Activated T-cell treated with anti-CD3 and anti-CD28 coated beads, Interleukin-2, amount 50 U/mL, for 4 hours (primary cell): ENCODE results near the gene JPH2. TPM values are rescaled to one million over a fixed set of nuclear protein-coding genes. Genes with fewer than 3 reads are reported as not detected.
"Not testable (repeated sequence)": the region's sequence is repeated elsewhere in the genome, so short reads cannot be mapped to it uniquely, and the experiment has no call there.

Experiments used
- ATAC-seq, 2 donors: fragments of 200-7000 bp; cut with Tn5 transposase; one replicate each; pipeline ENCODE4 v1.10.0; 2021
- DNase-seq: peaks from one replicate; pipeline ENCODE4 v3.0.0-alpha.2; 2020
- H3K27me3 Mint-ChIP-seq: one replicate; pipeline ENCODE4 v1.8.0; 2021; ENCODE audit warnings: low read depth, mixed read lengths
- H3K36me3 Mint-ChIP-seq: one replicate; pipeline ENCODE4 v1.8.0; 2022; ENCODE audit warnings: mixed read lengths; ENCODE audit not compliant: insufficient read depth
- H3K4me1 Mint-ChIP-seq: one replicate; pipeline ENCODE4 v1.8.0; 2021; ENCODE audit warnings: low read depth, mixed read lengths
- H3K4me3 Mint-ChIP-seq: one replicate; pipeline ENCODE4 v1.8.0; 2021; ENCODE audit warnings: mild to moderate bottlenecking, moderate library complexity, mixed read lengths
- H3K9me3 Mint-ChIP-seq: one replicate; pipeline ENCODE4 v1.8.0; 2021; ENCODE audit warnings: mixed read lengths
- total RNA-seq, 3 donors: library from RNA; stranded (reverse); gene quantifications; one replicate each; pipeline ENCODE4 v1.2.1, GENCODE V29; 2021

JPH2 gene
- total RNA-seq, 3 donors from 2014 or later: not detected

DNA sequence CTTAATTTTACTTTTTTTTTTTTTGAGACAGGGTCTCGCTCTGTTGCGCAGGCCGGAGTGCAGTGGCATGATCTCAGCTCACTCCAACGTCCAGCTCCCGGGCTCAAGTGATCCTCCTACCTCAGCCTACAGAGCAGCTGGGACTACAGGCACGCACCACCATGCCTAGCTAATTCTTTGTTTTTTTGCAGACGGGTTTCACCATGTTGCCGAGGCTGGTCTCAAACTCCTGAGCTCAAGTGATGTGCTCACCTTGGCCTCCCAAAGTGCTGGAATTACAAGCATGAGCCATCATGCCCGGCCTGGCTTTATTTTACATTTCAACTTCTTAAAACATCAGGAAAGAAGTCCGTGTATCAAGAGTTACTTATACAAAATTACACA lies 17.8 kb upstream of the JPH2 start:
- H3K4me1 Mint-ChIP-seq: peaks cover 61% of the 10 kb centered on the region
- peaks cover 30% of the 10 kb centered on the region for H3K36me3 Mint-ChIP-seq
- no peak for ATAC-seq
- H3K9me3 Mint-ChIP-seq: no peaks in the 10 kb centered on the region
- DNase-seq: no peak
- H3K4me3 Mint-ChIP-seq: no peak overlapping the region
- H3K27me3 Mint-ChIP-seq: no peaks in the 10 kb centered on the region

DNA sequence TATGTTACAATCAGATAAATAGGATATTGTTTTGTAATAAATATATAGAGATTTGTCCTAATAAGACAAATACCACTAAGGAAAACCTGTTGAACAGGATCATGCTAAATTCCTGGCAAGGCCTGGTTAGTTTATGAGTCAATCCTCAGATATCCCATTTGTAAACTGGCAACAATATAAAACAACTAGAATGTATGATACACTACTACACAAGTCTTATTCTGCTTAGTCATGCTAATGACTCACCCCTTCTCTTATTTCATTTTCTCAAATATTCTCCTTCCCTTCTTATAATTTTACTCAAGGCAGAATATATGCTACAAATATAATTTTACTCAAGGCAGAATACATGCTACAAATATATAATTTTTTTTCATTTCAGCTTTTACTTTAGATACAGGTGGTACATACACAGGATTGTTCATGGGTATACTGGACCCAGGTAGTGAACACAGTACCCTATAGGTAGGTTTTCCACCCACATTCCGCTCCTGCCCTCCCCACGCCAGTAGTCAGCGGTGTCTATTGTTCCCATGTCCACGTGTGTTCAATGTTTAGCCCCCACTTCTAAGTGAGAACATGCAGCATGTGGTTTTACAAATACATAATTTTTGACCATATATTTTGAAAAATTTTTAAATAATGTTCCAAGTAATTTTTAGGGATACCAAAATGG lies 17.3 kb upstream of the JPH2 start:
- Mint-ChIP-seq H3K4me1 (peaks cover 61% of the 10 kb centered on the region), H3K9me3 (no peaks in the 10 kb centered on the region), H3K4me3 (no peak overlapping the region), H3K27me3 (no peaks in the 10 kb centered on the region), H3K36me3 (peaks cover 34% of the 10 kb centered on the region)
- no peak for DNase-seq
- peak; percentile 62 to 72 for ATAC-seq

DNA sequence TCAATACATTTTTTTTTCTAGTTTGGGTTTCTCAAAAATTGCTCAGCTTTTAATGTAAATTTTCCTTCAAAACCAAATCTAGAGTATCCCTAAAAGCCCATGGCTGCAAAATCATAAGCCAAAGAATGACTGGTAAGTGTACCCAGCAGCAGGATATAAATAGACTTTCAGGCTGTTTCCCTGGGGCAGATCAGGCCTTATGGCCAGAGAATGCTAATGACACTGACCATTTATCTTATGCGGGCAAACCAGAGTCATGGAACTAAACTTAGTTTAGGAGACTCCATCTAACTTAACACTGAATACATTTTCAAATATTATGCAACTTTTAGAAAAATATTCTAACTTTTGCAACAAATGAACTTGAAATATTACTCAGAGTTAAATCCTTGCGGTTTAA lies 16.2 kb upstream of the JPH2 start:
- Mint-ChIP-seq H3K36me3 (peaks cover 40% of the 10 kb centered on the region), H3K4me1 (peaks cover 56% of the 10 kb centered on the region), H3K27me3 (no peaks in the 10 kb centered on the region), H3K9me3 (no peaks in the 10 kb centered on the region), H3K4me3 (no peak overlapping the region)
- DNase-seq: no peak
- ATAC-seq: no peak

DNA sequence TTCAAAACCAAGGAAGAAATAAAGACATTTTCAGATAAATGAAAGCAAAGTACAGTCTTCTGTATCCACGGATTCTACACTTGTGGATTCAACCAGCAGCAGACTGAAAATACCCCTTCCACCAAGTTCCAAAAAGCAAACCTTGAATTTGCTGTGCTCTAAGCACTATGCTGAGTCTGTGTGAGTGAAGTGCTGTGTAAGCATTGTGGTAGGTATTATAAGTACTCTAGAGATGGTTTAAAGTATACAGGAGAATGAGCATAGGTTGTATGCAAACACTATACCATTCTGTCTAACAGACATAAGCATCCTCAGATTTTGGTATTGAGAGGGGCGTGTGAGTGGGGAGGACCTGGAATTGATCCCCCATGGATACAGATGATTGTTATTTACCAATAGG lies 14.0 kb upstream of the JPH2 start:
- no peak for DNase-seq
- ATAC-seq: no peak
- H3K9me3 Mint-ChIP-seq: no peaks in the 10 kb centered on the region
- H3K4me3 Mint-ChIP-seq: no peak overlapping the region
- no peaks in the 10 kb centered on the region for H3K27me3 Mint-ChIP-seq
- H3K36me3 Mint-ChIP-seq: peaks cover 44% of the 10 kb centered on the region
- H3K4me1 Mint-ChIP-seq: peaks cover 38% of the 10 kb centered on the region

DNA sequence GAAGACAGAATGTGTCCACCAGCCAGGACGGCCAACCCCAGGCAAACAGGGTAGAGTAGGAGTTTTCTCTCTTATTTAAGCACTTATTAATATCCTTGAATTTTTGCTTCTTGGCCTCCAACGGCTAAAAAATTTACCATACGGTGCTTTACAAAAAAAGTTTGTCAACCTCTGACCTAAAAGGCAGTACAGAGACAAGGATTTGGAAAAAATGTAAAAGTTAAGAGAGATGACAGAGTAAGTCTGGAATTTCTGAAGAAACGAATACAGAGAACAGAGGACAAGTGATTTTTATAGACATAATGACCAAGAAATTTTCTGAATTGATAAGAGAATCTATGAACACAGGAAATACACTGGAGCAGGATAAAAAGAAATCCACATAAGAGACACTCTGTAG lies 13.4 kb upstream of the JPH2 start:
- Mint-ChIP-seq H3K9me3 (no peaks in the 10 kb centered on the region), H3K4me1 (peaks cover 38% of the 10 kb centered on the region), H3K36me3 (peaks cover 45% of the 10 kb centered on the region), H3K27me3 (no peaks in the 10 kb centered on the region), H3K4me3 (no peak overlapping the region)
- ATAC-seq (no peak), DNase-seq (no peak)

DNA sequence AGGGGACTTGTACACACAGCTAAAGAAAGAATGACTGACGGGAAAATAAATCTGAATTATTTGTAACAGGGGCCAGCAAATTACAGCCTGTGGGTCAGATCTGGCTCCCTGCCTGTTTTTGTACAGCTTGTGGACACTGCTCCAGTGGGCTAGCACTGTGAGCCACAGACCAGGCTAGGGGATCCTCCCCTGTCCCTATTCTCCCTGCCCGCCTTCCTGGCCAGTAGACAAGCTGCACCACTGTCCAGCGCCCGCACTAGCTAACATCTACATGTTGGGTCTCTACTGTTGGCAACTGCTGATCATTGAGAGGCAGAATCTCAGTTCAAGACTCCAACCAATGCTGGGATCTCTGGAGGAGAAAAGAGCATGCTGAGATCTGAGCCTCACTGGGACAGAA lies 12.9 kb upstream of the JPH2 start:
- no peaks in the 10 kb centered on the region for H3K27me3 Mint-ChIP-seq
- peaks cover 38% of the 10 kb centered on the region for H3K4me1 Mint-ChIP-seq
- DNase-seq (no peak), ATAC-seq (no peak)
- no peaks in the 10 kb centered on the region for H3K9me3 Mint-ChIP-seq
- H3K4me3 Mint-ChIP-seq: no peak overlapping the region
- peaks cover 45% of the 10 kb centered on the region for H3K36me3 Mint-ChIP-seq

DNA sequence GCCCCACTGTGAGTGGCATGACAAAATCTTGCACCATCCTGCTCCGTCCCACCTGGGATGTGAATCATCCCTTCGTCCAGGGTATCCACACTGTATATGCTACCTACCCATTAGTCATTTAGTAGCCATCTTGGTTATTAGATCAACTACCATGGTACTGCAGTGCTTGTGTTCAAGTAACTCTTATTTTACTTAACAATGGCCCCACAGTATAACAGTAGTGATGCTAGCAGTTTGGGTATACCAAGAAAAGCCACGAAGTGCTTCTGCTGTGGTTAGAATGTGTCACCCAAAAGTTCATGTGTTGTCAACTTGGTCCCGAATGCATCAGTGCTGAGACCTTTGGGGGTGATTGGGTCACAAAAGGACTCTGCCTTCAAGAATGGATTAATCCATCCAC lies 11.9 kb upstream of the JPH2 start:
- Mint-ChIP-seq H3K4me3 (no peak overlapping the region), H3K36me3 (peaks cover 45% of the 10 kb centered on the region), H3K4me1 (peaks cover 33% of the 10 kb centered on the region), H3K27me3 (no peaks in the 10 kb centered on the region), H3K9me3 (no peaks in the 10 kb centered on the region)
- ATAC-seq (peak; percentile 89 to 93), DNase-seq (no peak)

DNA sequence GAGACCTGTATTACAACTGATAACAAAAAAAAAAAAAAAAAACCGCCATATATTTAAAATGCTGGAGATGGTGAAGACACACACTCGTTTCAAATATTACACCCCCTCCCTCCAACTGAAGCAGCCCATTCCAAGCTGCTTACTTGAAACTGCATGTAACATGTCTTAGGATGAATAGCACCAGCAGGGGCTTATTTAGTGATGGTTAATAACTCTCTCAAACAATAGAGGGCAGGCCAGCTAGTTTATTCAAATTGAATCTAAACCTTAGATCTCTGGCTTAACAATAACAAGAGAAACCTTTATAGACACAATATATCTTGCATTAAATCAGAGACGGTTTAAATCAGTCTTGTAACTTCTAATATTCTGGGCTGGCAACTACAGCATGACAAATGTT lies 9.3 kb upstream of the JPH2 start:
- Mint-ChIP-seq H3K27me3 (no peaks in the 10 kb centered on the region), H3K4me3 (no peak overlapping the region), H3K9me3 (no peaks in the 10 kb centered on the region), H3K4me1 (peaks cover 22% of the 10 kb centered on the region), H3K36me3 (peaks cover 35% of the 10 kb centered on the region)
- no peak for DNase-seq
- ATAC-seq: no peak

DNA sequence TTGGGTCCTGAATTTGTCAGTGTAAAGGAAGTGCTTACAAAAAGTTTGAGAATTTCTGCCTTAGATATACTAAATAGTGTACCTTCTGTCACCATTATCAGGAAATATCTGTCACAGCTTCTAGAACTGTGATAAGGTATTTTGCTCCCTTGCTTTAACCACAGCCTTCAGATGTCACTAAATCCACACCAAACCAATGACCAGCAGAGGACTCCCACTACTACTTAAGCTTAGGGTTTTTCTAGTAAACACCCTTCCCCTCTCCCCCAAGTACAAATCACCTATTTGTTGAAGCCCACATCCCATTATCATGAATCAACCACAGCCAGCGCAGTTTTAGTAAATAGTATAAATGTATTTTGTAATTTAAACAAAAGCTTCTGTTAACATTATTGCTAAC lies 8.6 kb upstream of the JPH2 start:
- no peak for DNase-seq
- no peak for ATAC-seq
- no peak overlapping the region for H3K4me3 Mint-ChIP-seq
- peaks cover 17% of the 10 kb centered on the region for H3K4me1 Mint-ChIP-seq
- H3K36me3 Mint-ChIP-seq: peaks cover 31% of the 10 kb centered on the region
- H3K9me3 Mint-ChIP-seq: no peaks in the 10 kb centered on the region
- peaks cover 3% of the 10 kb centered on the region for H3K27me3 Mint-ChIP-seq

DNA sequence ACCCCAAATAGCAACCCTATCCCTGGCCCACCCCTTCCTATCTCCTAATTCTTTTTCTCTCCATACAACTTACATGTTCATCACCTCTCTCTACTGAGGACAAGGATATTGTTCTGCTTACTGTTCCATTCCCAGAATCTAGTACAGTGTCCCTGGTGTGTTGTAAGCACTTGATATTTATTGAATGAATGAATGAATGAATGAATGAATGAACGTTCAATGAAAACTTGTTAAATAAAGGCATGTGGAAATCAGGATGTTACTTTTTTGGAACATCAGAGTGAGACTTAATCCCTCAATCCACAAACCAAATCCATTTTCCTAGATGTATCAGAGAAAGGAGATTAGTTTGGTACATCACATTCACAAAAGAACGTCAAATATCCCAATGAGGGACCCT lies 6.8 kb upstream of the JPH2 start:
- DNase-seq: no peak
- no peak for ATAC-seq
- Mint-ChIP-seq H3K4me3 (no peak overlapping the region), H3K36me3 (peaks cover 15% of the 10 kb centered on the region), H3K4me1 (peaks cover 1% of the 10 kb centered on the region), H3K27me3 (peaks cover 10% of the 10 kb centered on the region), H3K9me3 (no peaks in the 10 kb centered on the region)

DNA sequence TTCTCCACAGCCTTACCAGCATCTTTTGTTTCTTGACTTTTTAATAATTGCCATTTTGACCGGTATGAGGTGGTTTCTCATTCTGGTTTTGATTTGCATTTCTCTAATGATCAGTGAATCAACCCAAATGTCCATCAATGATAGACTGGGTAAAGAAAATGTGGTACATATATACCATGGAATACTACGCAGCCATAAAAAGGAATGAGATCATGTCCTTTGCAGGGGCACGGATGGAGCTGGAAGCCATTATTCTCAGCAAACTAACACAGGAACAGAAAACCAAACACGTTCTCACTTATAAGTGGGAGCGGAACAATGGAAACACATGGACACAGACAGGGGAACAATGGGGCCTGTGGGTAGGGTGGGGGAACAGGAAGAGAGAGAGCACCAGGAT lies 4.7 kb upstream of the JPH2 start:
- not testable (repeated sequence) for H3K36me3 Mint-ChIP-seq, H3K4me3 Mint-ChIP-seq, H3K9me3 Mint-ChIP-seq, DNase-seq, ATAC-seq
- Mint-ChIP-seq H3K4me1 (peaks cover 11% of the 10 kb centered on the region), H3K27me3 (peaks cover 32% of the 10 kb centered on the region)

DNA sequence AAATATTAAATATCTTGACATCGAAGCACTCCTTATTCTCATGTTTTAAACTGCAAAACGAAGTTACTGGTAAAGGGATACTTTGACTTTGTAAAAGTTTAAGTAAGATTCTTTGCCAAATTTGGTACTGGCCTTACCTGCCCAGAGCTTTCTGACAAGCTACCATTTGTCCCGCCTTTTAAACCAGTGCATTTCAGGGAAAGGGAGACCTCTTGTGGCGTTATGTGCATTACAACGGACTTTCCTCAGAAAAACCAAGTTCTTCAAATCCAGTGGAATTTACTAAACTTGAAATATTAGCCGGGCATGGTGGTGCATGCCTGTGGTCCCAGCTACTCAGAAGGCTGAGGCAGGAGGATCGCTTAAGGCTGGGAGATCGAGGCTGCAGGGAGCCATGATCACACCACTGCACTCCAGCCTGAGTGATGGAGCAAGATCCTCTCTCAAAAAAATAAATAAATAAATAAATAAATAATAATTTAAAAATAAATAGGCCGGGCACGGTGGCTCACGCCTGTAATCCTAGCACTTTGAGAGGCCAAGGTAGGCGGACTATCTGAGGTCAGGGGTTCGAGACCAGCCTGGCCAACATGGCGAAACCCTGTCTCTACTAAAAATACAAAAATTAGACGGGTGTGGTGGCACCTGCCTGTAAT lies 3.3 kb upstream of the JPH2 start:
- Mint-ChIP-seq H3K27me3 (peaks cover 44% of the 10 kb centered on the region), H3K4me1 (peaks cover 12% of the 10 kb centered on the region)
- H3K4me3 Mint-ChIP-seq, H3K9me3 Mint-ChIP-seq, H3K36me3 Mint-ChIP-seq: not testable (repeated sequence)
- DNase-seq (peak; percentile 25), ATAC-seq (peak; percentile 43 to 69)

DNA sequence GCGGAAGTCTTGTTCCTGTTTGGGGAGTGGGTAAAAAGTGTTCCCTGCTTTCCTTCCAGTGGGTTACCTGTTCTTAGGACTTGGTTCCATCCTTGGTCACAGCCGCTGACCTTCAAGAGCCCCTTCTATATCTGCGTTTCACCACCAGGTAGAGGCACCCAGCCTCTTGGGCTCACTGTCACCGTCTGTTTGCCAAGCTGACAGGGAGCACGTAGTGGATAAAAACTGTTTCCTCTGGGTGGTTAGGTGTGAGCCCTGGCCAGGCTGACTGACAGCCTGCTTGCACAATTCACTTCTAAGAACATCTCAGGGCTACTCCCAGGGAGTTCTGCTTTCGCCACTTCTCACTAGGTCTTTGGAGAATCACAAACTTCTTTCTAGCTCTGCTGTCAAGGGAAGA lies 1.8 kb upstream of the JPH2 start:
- Mint-ChIP-seq H3K4me1 (peaks cover 12% of the 10 kb centered on the region), H3K9me3 (no peaks in the 10 kb centered on the region)

DNA sequence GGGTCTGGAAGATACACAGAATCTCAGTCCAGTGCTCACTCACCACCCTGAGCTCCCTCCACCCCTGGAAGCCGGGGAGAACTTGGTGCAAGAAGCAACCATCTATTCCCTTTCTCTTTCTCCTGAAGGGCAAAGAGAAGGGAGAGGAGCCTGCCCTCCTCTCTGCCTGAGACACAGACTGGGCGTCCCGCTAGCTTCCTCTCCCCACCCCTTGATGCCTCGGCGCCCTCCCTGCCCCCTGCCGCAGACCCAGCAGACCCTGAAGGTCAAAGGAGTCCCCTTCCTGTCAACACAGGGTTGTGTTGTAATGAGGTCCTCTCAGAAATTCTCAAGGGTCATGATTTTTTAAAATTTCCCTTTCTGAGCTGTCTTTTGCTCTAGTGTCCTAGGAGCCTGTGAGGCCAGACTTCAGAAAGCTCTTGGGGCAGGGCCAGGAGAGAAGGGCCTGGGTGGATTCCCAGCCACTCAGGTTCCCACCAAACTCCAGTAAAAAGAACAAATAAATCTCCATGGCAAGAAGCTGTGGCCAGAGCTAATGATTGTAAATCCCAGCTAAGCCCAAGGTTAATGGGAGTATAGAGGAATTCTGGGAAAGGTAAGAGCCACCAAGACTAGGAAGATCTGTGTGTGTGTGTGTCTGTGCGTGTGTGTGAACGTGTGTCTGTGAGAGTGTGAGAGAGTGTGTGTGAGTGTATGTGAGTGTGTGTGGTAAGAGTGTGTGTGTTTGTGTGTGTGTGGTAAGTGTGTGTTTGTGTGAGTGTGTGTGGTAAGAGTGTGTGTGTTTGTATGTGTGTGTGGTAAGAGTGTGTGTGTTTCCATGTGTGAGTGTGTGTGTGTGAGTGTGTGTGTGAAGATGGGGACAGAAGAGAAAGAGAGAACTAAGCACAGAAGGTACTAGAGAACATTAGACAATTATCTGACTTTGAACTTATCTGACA lies 1.1 kb upstream of the JPH2 start:
- Mint-ChIP-seq H3K27me3 (peaks cover 53% of the 10 kb centered on the region), H3K9me3 (no peaks in the 10 kb centered on the region), H3K4me1 (peaks cover 12% of the 10 kb centered on the region), H3K4me3 (no peak overlapping the region), H3K36me3 (no peaks in the 10 kb centered on the region)
- DNase-seq (no peak), ATAC-seq (no peak)

More for the DNA sequence above, 1.8 kb upstream of the JPH2 start:
- DNase-seq: no peak
- Mint-ChIP-seq H3K27me3 (peaks cover 53% of the 10 kb centered on the region), H3K4me3 (no peak overlapping the region), H3K36me3 (no peaks in the 10 kb centered on the region)
- ATAC-seq: no peak
